Right forelimb (tissue), 1 donor: ENCODE data around the gene STAB1.

Experiments used
- DNase-seq: peaks from one replicate; pipeline ENCODE4 v3.0.0-alpha.2; 2018

The STAB1 gene

GRCh38 chr3:52512105-52512504 is 17.0 kb downstream of the STAB1 start:
- DNase-seq = no peak

GRCh38 chr3:52512727-52513126 is 17.6 kb downstream of the STAB1 start:
- DNase-seq = no peak

GRCh38 chr3:52513281-52513680 is 18.1 kb downstream of the STAB1 start:
- no peak for DNase-seq

- no peak for DNase-seq
Observed at GRCh38 chr3:52514576-52514975, 19.4 kb downstream of the STAB1 start.

- DNase-seq = no peak
Observed at GRCh38 chr3:52515192-52515591, 20.1 kb downstream of the STAB1 start.

GRCh38 chr3:52516509-52517195 is 21.5 kb downstream of the STAB1 start:
- DNase-seq = no peak

- DNase-seq = no peak
Observed at GRCh38 chr3:52517796-52518722, 22.9 kb downstream of the STAB1 start.

- DNase-seq = no peak
Observed at GRCh38 chr3:52518723-52519444, 23.7 kb downstream of the STAB1 start.

GRCh38 chr3:52519445-52520140 is 24.5 kb downstream of the STAB1 start:
- DNase-seq = no peak

- DNase-seq = no peak
Observed at GRCh38 chr3:52520141-52520667, 25.1 kb downstream of the STAB1 start.

GRCh38 chr3:52520716-52521487 is 25.8 kb downstream of the STAB1 start:
- DNase-seq = no peak

GRCh38 chr3:52521488-52521824 is 26.3 kb downstream of the STAB1 start:
- DNase-seq = no peak

- DNase-seq = no peak
Observed at GRCh38 chr3:52521881-52522650, 26.9 kb downstream of the STAB1 start.

- DNase-seq = no peak
Observed at GRCh38 chr3:52522651-52523251, 27.6 kb downstream of the STAB1 start.

GRCh38 chr3:52523386-52524257 is 28.5 kb downstream of the STAB1 start:
- peak; percentile 39 for DNase-seq

- DNase-seq = no peak
Observed at GRCh38 chr3:52524258-52524751, 29.2 kb downstream of the STAB1 start.

- peak; percentile 39 for DNase-seq
Observed at GRCh38 chr3:52524752-52525679, 29.9 kb downstream of the STAB1 start.
